Endodermal cell (in vitro differentiated cells): Measurements from ENCODE around the gene TNFAIP8L3. TPM values are rescaled to one million over a fixed set of nuclear protein-coding genes. Genes with fewer than 3 reads are reported as not detected.
"Not testable (repeated sequence)": the region's sequence is repeated elsewhere in the genome, so short reads cannot be mapped to it uniquely, and the experiment has no call there.

ENCODE experiments used
- DNase-seq: peaks from one replicate; pipeline ENCODE4 v3.0.0-alpha.2; 2017
- H3K27ac ChIP-seq: 2 replicates; pipeline ENCODE4 v1.5.1; 2013; ENCODE audit warnings: mild to moderate bottlenecking, low read depth, low read length, moderate library complexity
- H3K27me3 ChIP-seq: 2 replicates; pipeline ENCODE4 v1.6.1; 2013; ENCODE audit warnings: mild to moderate bottlenecking, low read length, moderate library complexity; ENCODE audit not compliant: insufficient read depth, control insufficient read depth, poor library complexity, severe bottlenecking
- H3K36me3 ChIP-seq: 2 replicates; pipeline ENCODE4 v1.7.0; 2013; ENCODE audit warnings: mild to moderate bottlenecking, low read length, moderate library complexity; ENCODE audit not compliant: control insufficient read depth, insufficient read depth
- H3K4me1 ChIP-seq: one replicate; pipeline ENCODE4 v1.7.0; 2013; ENCODE audit warnings: low read length; ENCODE audit not compliant: control insufficient read depth, insufficient read depth
- H3K4me3 ChIP-seq: 2 replicates; pipeline ENCODE4 v1.5.1; 2013; ENCODE audit warnings: mild to moderate bottlenecking, low read length, moderate library complexity
- H3K9ac ChIP-seq: 2 replicates; pipeline ENCODE4 v1.6.1; 2013; ENCODE audit warnings: mild to moderate bottlenecking, low read length, moderate library complexity; ENCODE audit not compliant: poor library complexity, severe bottlenecking; ENCODE audit errors: extremely low read depth
- H3K9me3 ChIP-seq: 2 replicates; pipeline ENCODE4 v1.6.1; 2013; ENCODE audit warnings: mild to moderate bottlenecking, low read length, moderate library complexity; ENCODE audit not compliant: control insufficient read depth
- H3K27ac Mint-ChIP-seq: 2 replicates; pipeline ENCODE4 v1.8.0; 2020; ENCODE audit warnings: mixed read lengths
- H3K27me3 Mint-ChIP-seq: 2 replicates; pipeline ENCODE4 v1.8.0; 2021; ENCODE audit warnings: mild to moderate bottlenecking, mixed read lengths; ENCODE audit not compliant: insufficient read depth
- H3K36me3 Mint-ChIP-seq: 2 replicates; pipeline ENCODE4 v1.8.0; 2020; ENCODE audit warnings: low read depth, mixed read lengths
- H3K4me1 Mint-ChIP-seq: 2 replicates; pipeline ENCODE4 v1.8.0; 2020; ENCODE audit warnings: mixed read lengths
- H3K4me3 Mint-ChIP-seq: 2 replicates; pipeline ENCODE4 v1.8.0; 2020; ENCODE audit warnings: mild to moderate bottlenecking, moderate library complexity, mixed read lengths
- H3K9me3 Mint-ChIP-seq: 2 replicates; pipeline ENCODE4 v1.8.0; 2020; ENCODE audit warnings: mild to moderate bottlenecking, mixed read lengths
- WGBS, 2 experiments: methylation state at CpG; one replicate each; pipeline versions ENCODE4 v1.1.5 to v1.1.7; 2013; ENCODE audit warnings: missing lambda C conversion rate in 2 of 2, mixed read lengths in 1 of 2; ENCODE audit not compliant: insufficient coverage in 1 of 2, insufficient read length in 1 of 2; 5-methylcytosine and 5-hydroxymethylcytosine counted together
- long read RNA-seq, 4 experiments: library from polyadenylated mRNA in 2 of 4; library from RNA in 1 of 4; library from capped mRNA in 1 of 4; stranded (forward) in 3 of 4; unstranded in 1 of 4; transcript quantifications; one replicate each; pipeline ENCODE4 v2.0.0, GENCODE V29; 2020 to 2021; ENCODE audit warnings: inconsistent platforms in 1 of 4
- polyA plus RNA-seq, 2 experiments: library from polyadenylated mRNA; stranded (reverse); fragments of 50-300 nt; gene quantifications; one replicate each; pipeline ENCODE4 v1.2.3, GENCODE V29; 2013
- total RNA-seq, 2 donors: library from RNA; stranded (reverse); fragmentation: NEBNext Ultra II Directional in 1 of 2; extraction: Animal tissue kit (Norgen Biotek cat#: 25700) in 1 of 2; gene quantifications; 2 replicates in 1 of 2; 3 replicates in 1 of 2; pipeline ENCODE4 v1.2.1, GENCODE V29; 2021
- TF ChIP-seq, protein P1 (sequence below): fragments of 200-600 bp; sonication (generic); conservative IDR thresholded peaks from 2 replicates; pipeline ENCODE4 v1.5.0; 2021; ENCODE audit warnings: antibody characterized with exemption, mild to moderate bottlenecking

Gene TNFAIP8L3
- total RNA-seq, result under 1 TPM in 1 of 2 donors, not detected in 1; 0.31 TPM
- not detected for polyA plus RNA-seq (2013, experiment 1 of 2)
- not detected for polyA plus RNA-seq (2013, experiment 2 of 2)
- long read RNA-seq, experiment 1, result 0 reads
- long read RNA-seq, experiment 2, result 0 reads
- long read RNA-seq, experiment 3, partial matches to known transcripts, result 0 of 1 reads
- long read RNA-seq, experiment 3, other reads (novel, unspliced or antisense), result 0 of 1 reads
- long read RNA-seq, experiment 4, result 0 reads

DNA sequence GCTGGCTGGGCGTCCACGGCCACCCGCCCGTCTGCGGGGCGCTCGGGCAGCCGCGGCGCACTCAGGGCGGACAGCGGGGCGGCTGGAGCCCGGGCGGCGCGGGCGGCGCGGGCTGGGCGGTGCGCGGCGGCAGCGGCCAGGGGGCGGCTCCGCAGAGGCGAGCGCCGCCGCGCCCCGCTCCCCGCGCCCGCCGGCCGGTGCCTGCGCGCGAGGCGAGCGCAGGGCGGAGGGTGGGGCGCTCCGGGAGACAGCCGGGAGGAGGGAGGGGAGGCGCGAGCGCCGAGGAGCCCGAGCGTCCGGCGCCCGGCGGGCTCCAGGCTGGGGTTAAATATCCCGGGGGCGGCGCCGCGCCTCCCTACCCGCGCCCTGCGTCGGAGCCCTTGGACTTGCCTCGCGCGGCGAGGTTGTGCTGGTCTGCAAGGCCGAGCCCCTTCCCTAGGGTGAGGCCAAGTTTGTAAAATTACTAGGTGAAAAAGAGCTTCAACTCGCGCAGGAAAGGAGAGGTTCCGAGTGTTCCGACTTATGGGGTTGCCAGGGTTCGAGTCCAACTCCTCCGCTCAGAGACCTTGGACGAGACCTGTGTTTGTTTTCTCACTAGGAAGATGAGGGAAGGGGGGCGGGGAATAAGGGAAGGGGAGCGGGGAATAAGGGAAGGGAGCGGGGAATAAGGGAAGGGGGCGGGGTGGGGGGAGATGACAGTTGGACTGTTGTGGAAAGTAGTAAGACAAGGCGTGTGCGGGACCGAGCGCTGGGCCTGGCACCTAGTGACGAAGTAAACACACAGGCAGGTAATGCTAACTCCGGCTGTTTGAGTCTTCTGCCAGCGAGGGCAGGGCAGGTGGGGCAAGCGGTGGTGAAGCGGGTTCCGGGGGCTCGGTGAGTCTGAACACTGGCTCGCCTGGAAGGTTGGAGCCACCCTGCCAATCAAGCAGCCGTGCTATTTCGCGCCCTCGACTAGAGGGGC lies at the start of gene TNFAIP8L3:
TSS of gene TNFAIP8L3 (minus strand) at position 301 of the 964 bp plus-strand sequence. CDS start 311 bp downstream, outside the sequence.
- WGBS, 2 experiments, result 3 to 14% methylated on average over 19 to 98 of the region's 98 CpGs
- no peaks in the 10 kb centered on the region for H3K36me3 Mint-ChIP-seq
- peaks cover 89% of the 10 kb centered on the region for H3K27me3 ChIP-seq
- peak within 1 kb of the TSS; percentile 79 for H3K4me3 ChIP-seq
- no peak within 1 kb of the TSS for H3K9ac ChIP-seq
- no peak within 1 kb of the TSS for H3K27ac ChIP-seq
- H3K27ac Mint-ChIP-seq, result no peak within 1 kb of the TSS
- no peaks in the 10 kb centered on the region for H3K9me3 ChIP-seq
- peak; percentile 71 for DNase-seq
- H3K9me3 Mint-ChIP-seq, result no peaks in the 10 kb centered on the region
- H3K4me1 Mint-ChIP-seq, result peaks cover 3% of the 10 kb centered on the region
- TF ChIP-seq, protein P1, sequence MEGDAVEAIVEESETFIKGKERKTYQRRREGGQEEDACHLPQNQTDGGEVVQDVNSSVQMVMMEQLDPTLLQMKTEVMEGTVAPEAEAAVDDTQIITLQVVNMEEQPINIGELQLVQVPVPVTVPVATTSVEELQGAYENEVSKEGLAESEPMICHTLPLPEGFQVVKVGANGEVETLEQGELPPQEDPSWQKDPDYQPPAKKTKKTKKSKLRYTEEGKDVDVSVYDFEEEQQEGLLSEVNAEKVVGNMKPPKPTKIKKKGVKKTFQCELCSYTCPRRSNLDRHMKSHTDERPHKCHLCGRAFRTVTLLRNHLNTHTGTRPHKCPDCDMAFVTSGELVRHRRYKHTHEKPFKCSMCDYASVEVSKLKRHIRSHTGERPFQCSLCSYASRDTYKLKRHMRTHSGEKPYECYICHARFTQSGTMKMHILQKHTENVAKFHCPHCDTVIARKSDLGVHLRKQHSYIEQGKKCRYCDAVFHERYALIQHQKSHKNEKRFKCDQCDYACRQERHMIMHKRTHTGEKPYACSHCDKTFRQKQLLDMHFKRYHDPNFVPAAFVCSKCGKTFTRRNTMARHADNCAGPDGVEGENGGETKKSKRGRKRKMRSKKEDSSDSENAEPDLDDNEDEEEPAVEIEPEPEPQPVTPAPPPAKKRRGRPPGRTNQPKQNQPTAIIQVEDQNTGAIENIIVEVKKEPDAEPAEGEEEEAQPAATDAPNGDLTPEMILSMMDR, result no peak
- H3K27me3 Mint-ChIP-seq, result peaks cover 95% of the 10 kb centered on the region
- peak within 1 kb of the TSS; percentile 64 for H3K4me3 Mint-ChIP-seq
- no peaks in the 10 kb centered on the region for H3K36me3 ChIP-seq
- peaks cover 3% of the 10 kb centered on the region for H3K4me1 ChIP-seq

DNA sequence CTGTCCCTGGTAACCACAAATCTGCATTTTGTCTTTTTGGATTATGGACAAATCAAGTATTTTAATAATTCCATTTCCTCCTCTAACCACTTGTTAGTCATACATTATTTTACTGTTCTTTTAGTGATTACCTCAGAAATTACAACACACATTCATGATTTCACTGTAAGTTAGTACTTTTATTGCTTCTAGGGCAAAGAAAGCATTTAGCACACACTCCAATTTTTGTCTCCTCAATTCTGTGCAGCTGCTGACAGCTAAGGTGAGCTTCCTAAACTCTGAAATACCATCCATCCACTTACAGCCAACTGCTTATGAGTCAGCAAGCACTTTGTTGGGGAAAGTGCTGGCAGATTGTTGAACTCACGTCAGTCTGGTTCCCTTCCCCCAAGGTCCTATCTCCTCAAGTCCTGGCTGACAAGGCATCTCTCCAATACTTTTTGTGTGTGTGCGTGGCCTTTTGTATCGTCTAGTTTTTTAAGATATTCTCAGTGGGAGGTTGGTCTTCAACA lies 49.4 kb upstream of the TNFAIP8L3 start:
- H3K27me3 Mint-ChIP-seq, result peaks cover 6% of the 10 kb centered on the region
- TF ChIP-seq, protein P1, result no peak
- H3K27ac Mint-ChIP-seq, result no peak overlapping the region
- H3K4me1 ChIP-seq, result no peaks in the 10 kb centered on the region
- no peaks in the 10 kb centered on the region for H3K36me3 Mint-ChIP-seq
- 80 to 83% methylated on average over 1 to 3 of the region's 3 CpGs for WGBS, 2 experiments
- H3K9me3 ChIP-seq, result no peaks in the 10 kb centered on the region
- H3K4me1 Mint-ChIP-seq, result no peaks in the 10 kb centered on the region
- H3K27me3 ChIP-seq, result no peaks in the 10 kb centered on the region
- no peaks in the 10 kb centered on the region for H3K36me3 ChIP-seq
- no peak overlapping the region for H3K9ac ChIP-seq
- DNase-seq, result no peak
- H3K4me3 Mint-ChIP-seq, result no peak overlapping the region
- H3K27ac ChIP-seq, result no peak overlapping the region
- H3K4me3 ChIP-seq, result no peak overlapping the region
- peaks cover 11% of the 10 kb centered on the region for H3K9me3 Mint-ChIP-seq

DNA sequence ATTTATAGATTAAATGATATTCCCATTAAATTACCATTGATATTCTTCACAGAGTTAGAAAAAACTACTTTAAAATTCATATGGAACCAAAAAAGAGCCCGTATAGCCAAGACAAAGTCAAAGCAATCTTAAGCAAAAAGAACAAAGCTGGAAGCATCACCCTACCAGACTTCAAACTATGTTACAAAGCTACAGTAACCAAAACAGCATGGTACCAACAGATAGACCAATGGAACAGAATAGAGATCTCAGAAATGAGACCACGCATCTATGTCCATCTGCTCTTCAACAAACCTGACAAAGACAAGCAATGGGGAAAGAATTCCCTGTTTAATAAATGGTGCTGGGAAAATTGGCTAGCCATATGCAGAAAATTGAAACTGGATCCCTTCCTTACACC lies 45.6 kb upstream of the TNFAIP8L3 start:
- H3K4me1 ChIP-seq, H3K9ac ChIP-seq, H3K9me3 ChIP-seq, H3K4me1 Mint-ChIP-seq, H3K4me3 Mint-ChIP-seq, H3K27ac ChIP-seq, H3K27me3 ChIP-seq, DNase-seq, H3K36me3 Mint-ChIP-seq, H3K27ac Mint-ChIP-seq, H3K4me3 ChIP-seq, H3K36me3 ChIP-seq: not testable (repeated sequence)
- 86% methylated on average over 1 to 2 of the region's 2 CpGs for WGBS, 2 experiments
- H3K9me3 Mint-ChIP-seq, result peaks cover 11% of the 10 kb centered on the region
- peaks cover 13% of the 10 kb centered on the region for H3K27me3 Mint-ChIP-seq
